ENCODE measurements around the gene TDRD3.

TDRD3 gene

DNA sequence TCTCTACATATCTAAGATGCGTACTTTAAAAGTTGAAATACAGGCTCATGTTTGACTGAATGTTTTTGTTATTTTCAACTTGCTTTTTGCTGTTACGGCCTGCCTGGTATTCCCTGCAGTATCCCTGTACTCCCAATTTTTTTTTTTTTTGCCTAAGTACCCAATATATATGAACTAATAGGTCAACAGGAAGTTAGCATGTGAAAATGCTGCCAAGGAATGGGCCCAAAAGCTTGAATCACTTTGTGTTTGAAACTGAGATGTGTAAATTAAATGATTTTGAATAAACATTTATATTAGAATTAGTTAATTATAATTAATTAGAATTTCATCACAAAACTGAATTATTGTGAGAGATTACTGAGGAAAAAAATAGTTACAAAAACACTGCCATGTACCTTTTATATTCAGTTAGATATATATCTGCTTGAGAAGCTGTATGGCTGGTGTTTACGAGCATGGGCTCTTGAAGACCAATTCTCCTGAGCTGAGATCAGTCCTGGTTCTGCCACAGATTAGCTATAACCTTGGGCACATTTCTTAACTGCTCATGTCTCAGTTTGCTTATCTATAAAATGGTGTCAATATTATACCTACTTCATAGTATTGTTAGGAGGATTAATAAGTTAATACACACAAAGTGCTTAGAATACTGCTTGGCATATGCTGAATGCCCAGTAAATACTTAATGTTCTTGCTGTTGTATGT, 16.0 kb downstream of the TDRD3 start:
- Histone ChIP-seq H3F3A (ENCODE audit: insufficient read depth, low read length) (no peaks in the 10 kb centered on the region), H4K20me1 (ENCODE audit: insufficient read depth, low read length) (no peaks in the 10 kb centered on the region), H3K27me3 (ENCODE audit: insufficient read depth, low read length) (no peaks in the 10 kb centered on the region), H3K27ac (ENCODE audit: low read depth, low read length, poor library complexity, severe bottlenecking) (no peak overlapping the region), H3K79me2 (ENCODE audit: insufficient read depth, low read length) (no peaks in the 10 kb centered on the region; the same call in 1 of the 2 replicates), H3K4me3 (ENCODE audit: low read depth, low read length, poor library complexity, severe bottlenecking) (no peak overlapping the region), H2AFZ (ENCODE audit: low read length) (no peak overlapping the region), H3K9me2 (ENCODE audit: low read depth, low read length) (no peaks in the 10 kb centered on the region), H3K4me1 (ENCODE audit: insufficient read depth, low read length, severe bottlenecking) (peaks cover 13% of the 10 kb centered on the region), H3K9ac (ENCODE audit: low read length) (no peak overlapping the region), H3K36me3 (ENCODE audit: insufficient read depth, low read length) (no peaks in the 10 kb centered on the region; the same call in 1 of the 2 replicates), H3K9me3 (ENCODE audit: low read length) (no peaks in the 10 kb centered on the region), H3K4me2 (ENCODE audit: low read length) (no peak overlapping the region)
- TF ChIP-seq, protein P1, sequence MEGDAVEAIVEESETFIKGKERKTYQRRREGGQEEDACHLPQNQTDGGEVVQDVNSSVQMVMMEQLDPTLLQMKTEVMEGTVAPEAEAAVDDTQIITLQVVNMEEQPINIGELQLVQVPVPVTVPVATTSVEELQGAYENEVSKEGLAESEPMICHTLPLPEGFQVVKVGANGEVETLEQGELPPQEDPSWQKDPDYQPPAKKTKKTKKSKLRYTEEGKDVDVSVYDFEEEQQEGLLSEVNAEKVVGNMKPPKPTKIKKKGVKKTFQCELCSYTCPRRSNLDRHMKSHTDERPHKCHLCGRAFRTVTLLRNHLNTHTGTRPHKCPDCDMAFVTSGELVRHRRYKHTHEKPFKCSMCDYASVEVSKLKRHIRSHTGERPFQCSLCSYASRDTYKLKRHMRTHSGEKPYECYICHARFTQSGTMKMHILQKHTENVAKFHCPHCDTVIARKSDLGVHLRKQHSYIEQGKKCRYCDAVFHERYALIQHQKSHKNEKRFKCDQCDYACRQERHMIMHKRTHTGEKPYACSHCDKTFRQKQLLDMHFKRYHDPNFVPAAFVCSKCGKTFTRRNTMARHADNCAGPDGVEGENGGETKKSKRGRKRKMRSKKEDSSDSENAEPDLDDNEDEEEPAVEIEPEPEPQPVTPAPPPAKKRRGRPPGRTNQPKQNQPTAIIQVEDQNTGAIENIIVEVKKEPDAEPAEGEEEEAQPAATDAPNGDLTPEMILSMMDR (IDR thresholded peaks at IDR 0.05; ENCODE audit: low read length) = no peak

DNA sequence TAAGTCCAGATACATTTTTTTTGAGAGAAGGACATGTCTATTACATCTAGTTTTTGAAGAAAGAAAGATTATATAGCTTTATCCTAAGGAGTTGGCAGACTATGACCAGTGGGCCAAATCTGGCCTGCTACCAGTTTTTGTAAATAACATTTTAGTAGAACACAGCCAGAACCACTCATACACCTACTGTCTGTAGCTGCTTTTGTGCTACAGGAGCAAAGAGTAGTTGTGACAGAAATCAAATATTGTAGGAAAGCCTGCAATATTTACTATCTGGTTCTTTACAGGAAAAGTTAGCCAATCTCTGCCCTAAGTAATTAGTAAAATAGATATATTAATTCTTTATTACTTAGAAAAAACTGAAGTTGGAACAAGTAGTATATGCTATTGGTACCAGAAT, 17.2 kb downstream of the TDRD3 start:
- no peak overlapping the region for H3K4me2 ChIP-seq (ENCODE audit: low read length)
- no peak overlapping the region for H3K9ac ChIP-seq (ENCODE audit: low read length)
- H3K4me1 ChIP-seq (ENCODE audit: insufficient read depth, low read length, severe bottlenecking) = peaks cover 13% of the 10 kb centered on the region
- H3K4me3 ChIP-seq (ENCODE audit: low read depth, low read length, poor library complexity, severe bottlenecking) = no peak overlapping the region
- no peak overlapping the region for H2AFZ ChIP-seq (ENCODE audit: low read length)
- H3K9me2 ChIP-seq (ENCODE audit: low read depth, low read length) = no peaks in the 10 kb centered on the region
- H3F3A ChIP-seq (ENCODE audit: insufficient read depth, low read length) = no peaks in the 10 kb centered on the region
- H3K9me3 ChIP-seq (ENCODE audit: low read length) = no peaks in the 10 kb centered on the region
- no peaks in the 10 kb centered on the region; the same call in 1 of the 2 replicates for H3K79me2 ChIP-seq (ENCODE audit: insufficient read depth, low read length)
- H4K20me1 ChIP-seq (ENCODE audit: insufficient read depth, low read length) = no peaks in the 10 kb centered on the region
- TF ChIP-seq, protein P1 (IDR thresholded peaks at IDR 0.05; ENCODE audit: low read length) = no peak
- no peak for TF ChIP-seq EZH2 (IDR thresholded peaks at IDR 0.05; ENCODE audit: borderline replicate concordance, low read length)
- H3K27me3 ChIP-seq (ENCODE audit: insufficient read depth, low read length) = no peaks in the 10 kb centered on the region
- no peak overlapping the region for H3K27ac ChIP-seq (ENCODE audit: low read depth, low read length, poor library complexity, severe bottlenecking)
- H3K36me3 ChIP-seq (ENCODE audit: insufficient read depth, low read length) = no peaks in the 10 kb centered on the region

DNA sequence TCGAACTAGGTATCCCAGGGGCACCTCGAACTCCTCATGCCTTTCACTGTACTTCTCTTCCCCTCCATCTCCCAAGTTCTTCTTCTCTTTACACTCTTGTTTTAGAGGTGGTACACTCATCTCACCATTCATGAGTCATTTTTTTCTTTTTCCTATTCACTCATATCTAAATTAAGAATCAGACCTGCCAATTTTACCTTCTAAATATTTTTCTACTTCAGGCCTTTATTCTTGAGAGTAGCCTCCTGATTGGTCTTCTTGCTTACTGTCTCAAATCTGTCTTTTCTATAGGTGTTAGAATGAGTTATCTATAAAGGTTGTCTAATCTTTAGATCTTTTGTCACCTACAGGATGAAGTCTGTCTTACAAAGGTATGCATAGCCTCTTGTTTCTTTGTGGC, 20.7 kb downstream of the TDRD3 start:
- Histone ChIP-seq H3K4me3 (ENCODE audit: low read depth, low read length, poor library complexity, severe bottlenecking) (no peak overlapping the region), H3K9me2 (ENCODE audit: low read depth, low read length) (no peaks in the 10 kb centered on the region), H2AFZ (ENCODE audit: low read length) (no peak overlapping the region), H3K36me3 (ENCODE audit: insufficient read depth, low read length) (no peaks in the 10 kb centered on the region), H3F3A (ENCODE audit: insufficient read depth, low read length) (no peaks in the 10 kb centered on the region), H3K4me2 (ENCODE audit: low read length) (no peak overlapping the region), H4K20me1 (ENCODE audit: insufficient read depth, low read length) (no peaks in the 10 kb centered on the region), H3K9ac (ENCODE audit: low read length) (no peak overlapping the region), H3K27me3 (ENCODE audit: insufficient read depth, low read length) (no peaks in the 10 kb centered on the region), H3K4me1 (ENCODE audit: insufficient read depth, low read length, severe bottlenecking) (no peaks in the 10 kb centered on the region), H3K79me2 (ENCODE audit: insufficient read depth, low read length) (no peaks in the 10 kb centered on the region; the same call in 1 of the 2 replicates), H3K27ac (ENCODE audit: low read depth, low read length, poor library complexity, severe bottlenecking) (no peak overlapping the region), H3K9me3 (ENCODE audit: low read length) (0 out of 2 replicates have a peak, but pooled peaks cover 6% of the 10 kb centered on the region)
- TF ChIP-seq, protein P1 (IDR thresholded peaks at IDR 0.05; ENCODE audit: low read length) = no peak
- no peak for TF ChIP-seq EZH2 (IDR thresholded peaks at IDR 0.05; ENCODE audit: borderline replicate concordance, low read length)

Measured in OCI-LY1 (cell line).